Adipocyte (in vitro differentiated cells): Measurements from ENCODE around the gene CRTC1.

Experiments
- DNase-seq: peaks from one replicate; pipeline ENCODE4 v3.0.0-alpha.2; 2015; ENCODE audit warnings: low read depth
- H3K27me3 ChIP-seq: replicated peaks from 2 replicates; pipeline ENCODE4 v1.7.0; 2013; ENCODE audit warnings: mild to moderate bottlenecking, low read length, moderate library complexity; ENCODE audit not compliant: control insufficient read depth, insufficient read depth
- H3K36me3 ChIP-seq: 2 replicates; pipeline ENCODE4 v1.7.0; 2013; ENCODE audit warnings: low read length, mild to moderate bottlenecking, moderate library complexity; ENCODE audit not compliant: control insufficient read depth, insufficient read depth, severe bottlenecking
- H3K4me1 ChIP-seq: 2 replicates; pipeline ENCODE4 v1.7.0; 2013; ENCODE audit warnings: mild to moderate bottlenecking, low read length, moderate library complexity; ENCODE audit not compliant: control insufficient read depth, insufficient read depth
- H3K4me3 ChIP-seq: 2 replicates; pipeline ENCODE4 v1.7.0; 2013; ENCODE audit warnings: mild to moderate bottlenecking, low read length, moderate library complexity
- H3K9ac ChIP-seq: 2 replicates; pipeline ENCODE4 v1.7.0; 2013; ENCODE audit warnings: mild to moderate bottlenecking, low read length, moderate library complexity
- H3K9me3 ChIP-seq: 2 replicates; pipeline ENCODE4 v1.7.0; 2013; ENCODE audit warnings: mild to moderate bottlenecking, low read length, moderate library complexity; ENCODE audit not compliant: control insufficient read depth

CRTC1 gene

GRCh38 chr19:18745931-18746330 lies 62.5 kb downstream of the CRTC1 start:
- Histone ChIP-seq H3K27me3 (no peaks in the 10 kb centered on the region), H3K4me1 (no peaks in the 10 kb centered on the region), H3K9ac (no peak overlapping the region), H3K4me3 (no peak overlapping the region), H3K9me3 (no peaks in the 10 kb centered on the region), H3K36me3 (peaks cover 13% of the 10 kb centered on the region)
- no peak for DNase-seq

GRCh38 chr19:18746401-18747325 lies 63.2 kb downstream of the CRTC1 start:
- DNase-seq = no peak
- H3K9ac ChIP-seq = no peak overlapping the region
- no peak overlapping the region for H3K4me3 ChIP-seq
- peaks cover 13% of the 10 kb centered on the region for H3K36me3 ChIP-seq
- no peaks in the 10 kb centered on the region for H3K27me3 ChIP-seq
- H3K9me3 ChIP-seq = no peaks in the 10 kb centered on the region
- H3K4me1 ChIP-seq = no peaks in the 10 kb centered on the region

- Histone ChIP-seq H3K4me1 (peaks cover 6% of the 10 kb centered on the region), H3K36me3 (peaks cover 18% of the 10 kb centered on the region), H3K4me3 (no peak overlapping the region), H3K9ac (no peak overlapping the region), H3K27me3 (no peaks in the 10 kb centered on the region), H3K9me3 (no peaks in the 10 kb centered on the region)
- no peak for DNase-seq
These were observed 66.1 kb downstream of the CRTC1 start for GRCh38 chr19:18749362-18750231.

- H3K4me1 ChIP-seq = peaks cover 7% of the 10 kb centered on the region
- H3K27me3 ChIP-seq = no peaks in the 10 kb centered on the region
- no peak overlapping the region for H3K4me3 ChIP-seq
- H3K9me3 ChIP-seq = no peaks in the 10 kb centered on the region
- no peak overlapping the region for H3K9ac ChIP-seq
- DNase-seq = no peak
- peaks cover 18% of the 10 kb centered on the region for H3K36me3 ChIP-seq
These were observed 67.0 kb downstream of the CRTC1 start for GRCh38 chr19:18750295-18750970.

GRCh38 chr19:18751571-18751970 lies 68.1 kb downstream of the CRTC1 start:
- Histone ChIP-seq H3K9ac (no peak overlapping the region), H3K4me1 (peaks cover 7% of the 10 kb centered on the region), H3K9me3 (no peaks in the 10 kb centered on the region), H3K36me3 (peaks cover 22% of the 10 kb centered on the region), H3K27me3 (no peaks in the 10 kb centered on the region), H3K4me3 (no peak overlapping the region)
- no peak for DNase-seq

- no peak for DNase-seq
- Histone ChIP-seq H3K27me3 (no peaks in the 10 kb centered on the region), H3K9ac (no peak overlapping the region), H3K4me1 (peaks cover 7% of the 10 kb centered on the region), H3K36me3 (peaks cover 22% of the 10 kb centered on the region), H3K9me3 (no peaks in the 10 kb centered on the region), H3K4me3 (no peak overlapping the region)
These were observed 71.0 kb downstream of the CRTC1 start for GRCh38 chr19:18754501-18754900.

GRCh38 chr19:18756896-18757295 lies 73.4 kb downstream of the CRTC1 start:
- H3K4me3 ChIP-seq = no peak overlapping the region
- H3K9ac ChIP-seq = no peak overlapping the region
- H3K4me1 ChIP-seq = peaks cover 7% of the 10 kb centered on the region
- H3K9me3 ChIP-seq = no peaks in the 10 kb centered on the region
- DNase-seq = no peak
- peaks cover 14% of the 10 kb centered on the region for H3K36me3 ChIP-seq
- H3K27me3 ChIP-seq = no peaks in the 10 kb centered on the region

- no peak for DNase-seq
- H3K9ac ChIP-seq = no peak overlapping the region
- no peaks in the 10 kb centered on the region for H3K27me3 ChIP-seq
- peaks cover 10% of the 10 kb centered on the region for H3K4me1 ChIP-seq
- H3K36me3 ChIP-seq = peaks cover 8% of the 10 kb centered on the region
- no peak overlapping the region for H3K4me3 ChIP-seq
- H3K9me3 ChIP-seq = no peaks in the 10 kb centered on the region
These were observed 76.0 kb downstream of the CRTC1 start for GRCh38 chr19:18759304-18759994.

GRCh38 chr19:18759995-18760426 lies 76.5 kb downstream of the CRTC1 start:
- Histone ChIP-seq H3K36me3 (peaks cover 8% of the 10 kb centered on the region), H3K27me3 (no peaks in the 10 kb centered on the region), H3K9ac (no peak overlapping the region), H3K9me3 (no peaks in the 10 kb centered on the region), H3K4me3 (no peak overlapping the region), H3K4me1 (peaks cover 10% of the 10 kb centered on the region)
- no peak for DNase-seq

GRCh38 chr19:18760440-18761383 lies 77.2 kb downstream of the CRTC1 start:
- Histone ChIP-seq H3K36me3 (peaks cover 8% of the 10 kb centered on the region), H3K9ac (no peak overlapping the region), H3K9me3 (no peaks in the 10 kb centered on the region), H3K4me3 (no peak overlapping the region), H3K4me1 (peaks cover 10% of the 10 kb centered on the region), H3K27me3 (no peaks in the 10 kb centered on the region)
- no peak for DNase-seq
